Upper lobe of right lung (tissue), 1 donor: ENCODE data around the gene TMEM203. TPM values are rescaled to one million over a fixed set of nuclear protein-coding genes. Genes with fewer than 3 reads are reported as not detected.

Source experiments
- ATAC-seq: fragments of 200-7000 bp; cut with Tn5 transposase; one replicate; pipeline ENCODE4 v1.9.1; 2020; ENCODE audit warnings: mild to moderate bottlenecking, moderate library complexity
- DNase-seq: peaks from one replicate; pipeline ENCODE4 v3.0.0-alpha.2; 2020
- H3K27ac ChIP-seq: fragments of 200-600 bp; one replicate; pipeline ENCODE4 v1.8.0; 2022
- H3K27me3 ChIP-seq: fragments of 200-600 bp; one replicate; pipeline ENCODE4 v1.8.0; 2022; ENCODE audit warnings: mild to moderate bottlenecking
- H3K36me3 ChIP-seq: fragments of 200-600 bp; one replicate; pipeline ENCODE4 v1.8.0; 2022
- H3K4me1 ChIP-seq: fragments of 200-600 bp; one replicate; pipeline ENCODE4 v1.8.0; 2022
- H3K4me3 ChIP-seq: fragments of 200-600 bp; one replicate; pipeline ENCODE4 v1.8.0; 2022; ENCODE audit warnings: mild to moderate bottlenecking
- H3K9me3 ChIP-seq: fragments of 200-600 bp; one replicate; pipeline ENCODE4 v1.8.0; 2022
- intact Hi-C: fragments of 100-400 bp; cut with DNase I; formaldehyde crosslinking; loops from one replicate; pipeline ENCODE4 v1.11.0; 2022
- total RNA-seq: library from RNA; stranded (reverse); fragmentation: NEBNext Ultra II Directional; extraction: Animal tissue kit (Norgen Biotek cat#: 25700); gene quantifications from one replicate; pipeline ENCODE4 v1.2.1, GENCODE V29; 2021
- TF ChIP-seq, protein P1 (sequence below): fragments of 200-600 bp; IDR thresholded peaks from one replicate; pipeline ENCODE4 v1.8.0; 2022; ENCODE audit warnings: antibody characterized with exemption
- donor health status: DM: no; HTN: yes; CAD: no; lungs with severe emphysema.

TMEM203 gene
- total RNA-seq, 1 donor from 2014 or later, result 28.7 TPM

GRCh38 chr9:137206602-137207001 is 1.2 kb upstream of the TMEM203 start:
- Histone ChIP-seq H3K4me3 (peak overlapping the region; percentile 83), H3K27me3 (no peaks in the 10 kb centered on the region), H3K4me1 (peaks cover 35% of the 10 kb centered on the region), H3K36me3 (no peaks in the 10 kb centered on the region), H3K27ac (no peak overlapping the region), H3K9me3 (no peaks in the 10 kb centered on the region)
- TF ChIP-seq, protein P1, sequence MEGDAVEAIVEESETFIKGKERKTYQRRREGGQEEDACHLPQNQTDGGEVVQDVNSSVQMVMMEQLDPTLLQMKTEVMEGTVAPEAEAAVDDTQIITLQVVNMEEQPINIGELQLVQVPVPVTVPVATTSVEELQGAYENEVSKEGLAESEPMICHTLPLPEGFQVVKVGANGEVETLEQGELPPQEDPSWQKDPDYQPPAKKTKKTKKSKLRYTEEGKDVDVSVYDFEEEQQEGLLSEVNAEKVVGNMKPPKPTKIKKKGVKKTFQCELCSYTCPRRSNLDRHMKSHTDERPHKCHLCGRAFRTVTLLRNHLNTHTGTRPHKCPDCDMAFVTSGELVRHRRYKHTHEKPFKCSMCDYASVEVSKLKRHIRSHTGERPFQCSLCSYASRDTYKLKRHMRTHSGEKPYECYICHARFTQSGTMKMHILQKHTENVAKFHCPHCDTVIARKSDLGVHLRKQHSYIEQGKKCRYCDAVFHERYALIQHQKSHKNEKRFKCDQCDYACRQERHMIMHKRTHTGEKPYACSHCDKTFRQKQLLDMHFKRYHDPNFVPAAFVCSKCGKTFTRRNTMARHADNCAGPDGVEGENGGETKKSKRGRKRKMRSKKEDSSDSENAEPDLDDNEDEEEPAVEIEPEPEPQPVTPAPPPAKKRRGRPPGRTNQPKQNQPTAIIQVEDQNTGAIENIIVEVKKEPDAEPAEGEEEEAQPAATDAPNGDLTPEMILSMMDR, result no peak
- DNase-seq (no peak), ATAC-seq (no peak)
- intact Hi-C loops, result no loop called here

DNA sequence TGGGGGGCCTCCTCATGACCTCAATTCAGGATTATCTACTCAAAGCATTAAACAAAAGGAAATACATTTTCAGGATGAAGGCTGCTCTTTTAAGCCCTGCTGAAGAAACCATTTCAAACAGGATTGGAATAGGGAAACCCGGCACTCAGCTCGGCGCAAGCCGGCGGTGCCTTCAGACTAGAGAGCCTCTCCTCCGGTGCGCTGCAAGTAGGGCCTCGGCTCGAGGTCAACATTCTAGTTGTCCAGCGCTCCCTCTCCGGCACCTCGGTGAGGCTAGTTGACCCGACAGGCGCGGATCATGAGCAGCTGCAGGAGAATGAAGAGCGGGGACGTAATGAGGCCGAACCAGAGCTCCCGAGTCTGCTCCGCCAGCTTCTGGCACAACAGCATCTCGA is 720 bp downstream of the TMEM203 start:
- TF ChIP-seq, protein P1, result no peak
- intact Hi-C loops, result no loop called here
- H3K27ac ChIP-seq, result peak overlapping the region; percentile 80
- ATAC-seq (no peak), DNase-seq (no peak)
- no peaks in the 10 kb centered on the region for H3K27me3 ChIP-seq
- no peaks in the 10 kb centered on the region for H3K9me3 ChIP-seq
- peak overlapping the region; percentile 83 for H3K4me3 ChIP-seq
- H3K4me1 ChIP-seq, result peaks cover 42% of the 10 kb centered on the region
- H3K36me3 ChIP-seq, result no peaks in the 10 kb centered on the region

DNA sequence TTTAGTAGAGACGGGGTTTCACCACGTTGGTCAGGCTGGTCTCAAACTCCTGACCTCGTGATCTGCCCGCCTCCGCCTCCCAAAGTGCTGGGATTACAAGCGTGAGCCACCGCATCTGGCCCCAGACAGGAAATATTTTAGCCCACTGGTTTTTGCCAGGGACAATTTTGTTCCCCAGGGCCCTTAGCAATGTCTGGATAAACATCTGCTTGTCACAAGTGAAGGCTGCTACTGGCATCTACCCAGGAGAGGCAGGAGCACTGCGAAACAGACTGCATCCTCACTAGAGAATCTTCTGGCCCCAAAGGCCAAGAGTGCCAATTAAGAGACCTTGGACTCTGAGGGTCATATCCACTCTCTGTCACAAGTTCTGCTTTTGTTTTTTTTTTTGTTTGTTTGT is 2.5 kb downstream of the TMEM203 start:
- intact Hi-C loops, result no loop called here
- H3K4me1 ChIP-seq, result peaks cover 58% of the 10 kb centered on the region
- H3K27ac ChIP-seq, result no peak overlapping the region
- H3K27me3 ChIP-seq, result no peaks in the 10 kb centered on the region
- no peaks in the 10 kb centered on the region for H3K9me3 ChIP-seq
- no peak overlapping the region for H3K4me3 ChIP-seq
- TF ChIP-seq, protein P1, result no peak
- ATAC-seq (no peak), DNase-seq (no peak)
- no peaks in the 10 kb centered on the region for H3K36me3 ChIP-seq

- TF ChIP-seq, protein P1, result no peak
- no peaks in the 10 kb centered on the region for H3K36me3 ChIP-seq
- peak overlapping the region; percentile 69 for H3K4me3 ChIP-seq
- peak overlapping the region; percentile 87 for H3K27ac ChIP-seq
- DNase-seq (no peak), ATAC-seq (no peak)
- H3K9me3 ChIP-seq, result no peaks in the 10 kb centered on the region
- intact Hi-C loops, result no loop called here
- H3K27me3 ChIP-seq, result no peaks in the 10 kb centered on the region
- peaks cover 52% of the 10 kb centered on the region for H3K4me1 ChIP-seq
Observed at GRCh38 chr9:137201205-137201868, 4.1 kb downstream of the TMEM203 start.

- peaks cover 51% of the 10 kb centered on the region for H3K4me1 ChIP-seq
- TF ChIP-seq, protein P1, result no peak
- H3K27ac ChIP-seq, result peak within 1 kb of the TSS; percentile 87
- no peaks in the 10 kb centered on the region for H3K27me3 ChIP-seq
- peak within 1 kb of the TSS; percentile 69 for H3K4me3 ChIP-seq
- H3K36me3 ChIP-seq, result no peaks in the 10 kb centered on the region
- H3K9me3 ChIP-seq, result no peaks in the 10 kb centered on the region
- ATAC-seq (peak; percentile 95), DNase-seq (peak; percentile 100)
- intact Hi-C loops, result no loop called here
Observed at GRCh38 chr9:137200311-137201204, 4.9 kb downstream of the TMEM203 start, which contains the start of gene TPRN. Gene TPRN, minus strand, starts transcription at chr9:137200741. Its CDS starts 30 bp downstream, at chr9:137200711.
